Measurements from ENCODE around the gene EAPP. TPM values are rescaled to one million over a fixed set of nuclear protein-coding genes. Genes with fewer than 3 reads are reported as not detected.
"Not testable (repeated sequence)": the region's sequence is repeated elsewhere in the genome, so short reads cannot be mapped to it uniquely, and the experiment has no call there.

Gene EAPP
- total RNA-seq, 2 donors from 2014 or later, result 34.7 to 59.7 TPM

DNA sequence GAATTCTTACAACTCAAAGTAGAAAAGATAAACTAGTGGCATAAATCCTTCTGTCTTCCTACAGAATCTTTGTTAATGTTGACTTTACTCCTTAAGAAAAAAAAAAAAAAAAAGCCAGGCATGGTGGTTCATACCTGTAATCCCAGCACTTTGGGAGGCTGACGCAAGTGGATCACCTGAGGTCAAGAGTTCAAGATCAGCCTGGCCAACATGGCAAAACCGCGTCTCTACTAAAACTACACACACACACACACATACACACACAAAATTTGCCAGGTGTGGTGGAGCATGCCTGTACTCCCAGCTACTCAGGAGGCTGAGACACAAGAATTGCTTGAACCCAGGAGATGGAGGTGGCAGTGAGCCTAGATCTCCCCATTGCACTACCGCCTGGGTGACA lies 59.8 kb downstream of the EAPP start:
- Histone ChIP-seq H3K4me1 (no peaks in the 10 kb centered on the region), H3K9ac (ENCODE audit: low read depth in 2 of 2, low read length in 2 of 2) (no peak overlapping the region), H3K4me3 (no peak overlapping the region), H3K27me3 (no peaks in the 10 kb centered on the region), H3K9me3 (no peaks in the 10 kb centered on the region), H3K27ac (no peak overlapping the region), H3K36me3 (no peaks in the 10 kb centered on the region)
- TF ChIP-seq CTCF (IDR thresholded peaks at IDR 0.05), result no peak
- DNase-seq, result no peak
- intact Hi-C loops (cut with DNase I), result no loop called here

- intact Hi-C loops (cut with DNase I), result no loop called here
- Histone ChIP-seq H3K9ac (ENCODE audit: low read depth in 2 of 2, low read length in 2 of 2) (no peak overlapping the region), H3K27ac (no peak overlapping the region), H3K4me1 (no peaks in the 10 kb centered on the region), H3K36me3 (no peaks in the 10 kb centered on the region), H3K9me3 (no peaks in the 10 kb centered on the region), H3K27me3 (no peaks in the 10 kb centered on the region), H3K4me3 (no peak overlapping the region)
- no peak for DNase-seq
- TF ChIP-seq CTCF (IDR thresholded peaks at IDR 0.05), result no peak
Observed at GRCh38 chr14:34478261-34478660, 61.2 kb downstream of the EAPP start.

DNA sequence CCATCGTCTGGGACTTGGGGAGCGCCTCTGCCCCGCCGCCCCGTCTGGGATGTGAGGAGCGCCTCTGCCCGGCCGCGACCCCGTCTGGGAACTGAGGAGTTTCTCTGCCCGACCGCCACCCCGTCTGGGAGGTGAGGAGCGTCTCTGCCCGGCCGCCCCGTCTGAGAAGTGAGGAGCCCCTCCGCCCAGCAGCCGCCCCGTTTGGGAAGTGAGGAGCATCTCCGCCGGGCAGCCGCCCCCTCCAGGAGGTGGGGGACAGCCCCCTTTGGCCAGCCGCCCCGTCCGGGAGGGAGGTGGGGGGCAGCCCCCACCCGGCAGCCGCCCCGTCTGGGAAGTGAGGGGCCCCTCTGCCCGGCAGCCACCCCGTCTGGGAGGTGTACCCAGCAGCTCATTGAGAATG lies 63.5 kb downstream of the EAPP start:
- H3K27me3 ChIP-seq; DNase-seq; H3K27ac ChIP-seq; H3K4me3 ChIP-seq; H3K9ac ChIP-seq (ENCODE audit: low read depth in 2 of 2, low read length in 2 of 2); H3K4me1 ChIP-seq; H3K9me3 ChIP-seq; H3K36me3 ChIP-seq; intact Hi-C loops (cut with DNase I): not testable (repeated sequence)

- no peaks in the 10 kb centered on the region for H3K9me3 ChIP-seq
- TF ChIP-seq CTCF (IDR thresholded peaks at IDR 0.05), result no peak
- no peak overlapping the region for H3K27ac ChIP-seq
- no peak overlapping the region for H3K9ac ChIP-seq (ENCODE audit: low read depth in 2 of 2, low read length in 2 of 2)
- no peaks in the 10 kb centered on the region for H3K4me1 ChIP-seq
- no peaks in the 10 kb centered on the region for H3K36me3 ChIP-seq
- DNase-seq, result no peak
- no peak overlapping the region for H3K4me3 ChIP-seq
- intact Hi-C loops (cut with DNase I), result no loop called here
- H3K27me3 ChIP-seq, result no peaks in the 10 kb centered on the region
Observed at GRCh38 chr14:34475163-34475562, 64.3 kb downstream of the EAPP start.

DNA sequence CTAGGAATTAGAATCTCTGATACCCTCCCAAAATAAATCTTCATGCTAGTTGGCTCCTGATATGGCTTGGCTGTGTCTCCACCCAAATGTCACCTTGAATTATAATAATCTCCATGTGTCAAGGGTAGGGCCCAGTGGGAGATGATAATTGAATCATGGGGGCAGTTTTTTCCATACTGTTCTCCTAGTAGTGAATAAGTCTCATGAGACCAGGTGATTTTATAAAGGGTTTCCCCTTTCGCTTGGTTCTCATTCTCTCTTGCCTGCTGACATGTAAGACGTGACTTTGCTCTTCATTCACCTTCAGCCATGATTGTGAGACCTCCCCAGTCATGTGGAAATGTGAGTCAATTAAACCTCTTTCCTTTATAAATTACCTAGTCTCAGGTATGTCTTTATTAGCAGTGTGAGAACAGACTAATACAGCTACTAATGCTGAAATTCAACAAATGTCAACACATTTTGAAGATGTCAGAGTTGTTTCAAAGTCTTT lies 65.3 kb downstream of the EAPP start:
- no peaks in the 10 kb centered on the region for H3K36me3 ChIP-seq
- no peaks in the 10 kb centered on the region for H3K4me1 ChIP-seq
- no peak for DNase-seq
- H3K9me3 ChIP-seq, result no peaks in the 10 kb centered on the region
- no peak overlapping the region for H3K4me3 ChIP-seq
- H3K27me3 ChIP-seq, result no peaks in the 10 kb centered on the region
- H3K9ac ChIP-seq (ENCODE audit: low read depth in 2 of 2, low read length in 2 of 2), result no peak overlapping the region
- H3K27ac ChIP-seq, result no peak overlapping the region
- TF ChIP-seq CTCF (IDR thresholded peaks at IDR 0.05), result no peak
- intact Hi-C loops (cut with DNase I), result no loop called here

DNA sequence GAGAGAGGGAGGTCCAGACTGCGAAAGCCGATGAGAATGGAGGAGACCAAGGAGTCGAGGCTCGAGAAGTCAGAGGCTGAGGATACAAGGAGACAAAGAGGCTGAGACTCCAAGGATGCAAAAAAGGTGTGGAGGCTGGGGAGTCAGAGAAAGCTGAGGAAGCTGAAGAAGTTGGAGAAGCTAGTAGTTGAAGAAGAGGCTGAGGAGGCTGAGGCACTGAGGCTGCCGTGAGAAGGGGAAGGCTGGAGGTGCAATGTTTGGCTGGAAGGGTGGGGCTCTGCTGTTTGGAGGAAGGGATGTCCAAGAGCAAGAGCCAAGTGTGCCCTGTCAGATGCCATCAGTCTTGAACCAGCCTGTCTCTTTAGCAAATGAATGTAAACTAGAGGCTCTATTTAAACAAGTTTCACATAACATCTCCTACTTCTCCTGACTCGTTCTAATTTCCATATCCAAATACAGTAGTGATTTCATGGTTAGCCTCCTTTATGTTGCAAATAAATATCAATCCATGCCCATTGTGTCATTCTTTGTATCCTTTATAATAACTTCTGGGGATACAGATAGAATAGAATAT lies 66.7 kb downstream of the EAPP start:
- no peak overlapping the region for H3K4me3 ChIP-seq
- no peak for TF ChIP-seq CTCF (IDR thresholded peaks at IDR 0.05)
- no peak overlapping the region for H3K9ac ChIP-seq (ENCODE audit: low read depth in 2 of 2, low read length in 2 of 2)
- H3K27me3 ChIP-seq, result no peaks in the 10 kb centered on the region
- intact Hi-C loops (cut with DNase I), result no loop called here
- no peaks in the 10 kb centered on the region for H3K4me1 ChIP-seq
- DNase-seq, result no peak
- H3K36me3 ChIP-seq, result no peaks in the 10 kb centered on the region
- no peaks in the 10 kb centered on the region for H3K9me3 ChIP-seq
- H3K27ac ChIP-seq, result no peak overlapping the region
